DOHH2 (cell line): Measurements from ENCODE around the gene SRGAP1.

Source experiments
- H3F3A ChIP-seq: fragments of 200-600 bp; sonication (generic), shearing (Covaris generic); 2 replicates; pipeline ENCODE4 v1.6.0; 2016; ENCODE audit warnings: antibody characterized with exemption, mild to moderate bottlenecking; ENCODE audit not compliant: control insufficient read depth, insufficient read depth
- H3K27ac ChIP-seq: fragments of 200-600 bp; sonication (generic); 2 replicates; pipeline ENCODE4 v1.5.1; 2014; ENCODE audit warnings: low read depth, mild to moderate bottlenecking, low read length, moderate library complexity
- H3K27me3 ChIP-seq: fragments of 200-600 bp; sonication (generic); 2 replicates; pipeline ENCODE4 v1.6.1; 2014; ENCODE audit warnings: mild to moderate bottlenecking, low read length, mixed read lengths; ENCODE audit not compliant: control insufficient read depth
- H3K36me3 ChIP-seq: fragments of 200-600 bp; sonication (generic); 2 replicates; pipeline ENCODE4 v1.6.1; 2014; ENCODE audit warnings: mild to moderate bottlenecking, low read length, moderate library complexity, mixed read lengths; ENCODE audit not compliant: control insufficient read depth
- H3K4me1 ChIP-seq: fragments of 200-600 bp; sonication (generic); 2 replicates; pipeline ENCODE4 v1.6.1; 2014; ENCODE audit warnings: mild to moderate bottlenecking, low read length, mixed read lengths; ENCODE audit not compliant: control insufficient read depth
- H3K4me2 ChIP-seq: fragments of 200-600 bp; sonication (generic); 2 replicates; pipeline ENCODE4 v1.6.0; 2014; ENCODE audit warnings: mild to moderate bottlenecking, low read length, moderate library complexity
- H3K4me3 ChIP-seq: fragments of 200-600 bp; sonication (generic); 2 replicates; pipeline ENCODE4 v1.5.1; 2014; ENCODE audit warnings: mild to moderate bottlenecking, low read length, mixed read lengths
- H3K79me2 ChIP-seq: fragments of 200-600 bp; sonication (generic); 2 replicates; pipeline ENCODE4 v1.6.1; 2014; ENCODE audit warnings: mild to moderate bottlenecking, low read length, mixed read lengths; ENCODE audit not compliant: control insufficient read depth
- H3K9me2 ChIP-seq: fragments of 200-600 bp; sonication (generic); replicated peaks from 2 replicates; pipeline ENCODE4 v1.6.1; 2014; ENCODE audit warnings: mild to moderate bottlenecking, low read length, mixed read lengths; ENCODE audit not compliant: control insufficient read depth
- H3K9me3 ChIP-seq: fragments of 200-600 bp; sonication (generic); 2 replicates; pipeline ENCODE4 v1.6.1; 2014; ENCODE audit warnings: antibody characterized with exemption, low read length, mixed read lengths; ENCODE audit not compliant: control insufficient read depth, insufficient read depth
- H4K20me1 ChIP-seq: fragments of 200-600 bp; sonication (generic); 2 replicates; pipeline ENCODE4 v1.6.0; 2014; ENCODE audit warnings: low read depth, mild to moderate bottlenecking, antibody characterized with exemption, low read length, moderate library complexity; ENCODE audit not compliant: control insufficient read depth, insufficient read depth
- EZH2phosphoT487 ChIP-seq: fragments of 200-600 bp; sonication (generic); IDR thresholded peaks from 2 replicates; pipeline ENCODE4 v1.6.1; 2017; ENCODE audit warnings: borderline replicate concordance, mild to moderate bottlenecking, antibody characterized with exemption, low read length, moderate library complexity, mixed read lengths
- TF ChIP-seq, protein P1 (sequence below): fragments of 200-600 bp; sonication (generic); IDR thresholded peaks from one replicate; pipeline ENCODE4 v1.5.1; 2014; ENCODE audit warnings: antibody characterized with exemption, mild to moderate bottlenecking, low read depth, low read length; ENCODE audit not compliant: poor library complexity, severe bottlenecking

SRGAP1 gene

DNA sequence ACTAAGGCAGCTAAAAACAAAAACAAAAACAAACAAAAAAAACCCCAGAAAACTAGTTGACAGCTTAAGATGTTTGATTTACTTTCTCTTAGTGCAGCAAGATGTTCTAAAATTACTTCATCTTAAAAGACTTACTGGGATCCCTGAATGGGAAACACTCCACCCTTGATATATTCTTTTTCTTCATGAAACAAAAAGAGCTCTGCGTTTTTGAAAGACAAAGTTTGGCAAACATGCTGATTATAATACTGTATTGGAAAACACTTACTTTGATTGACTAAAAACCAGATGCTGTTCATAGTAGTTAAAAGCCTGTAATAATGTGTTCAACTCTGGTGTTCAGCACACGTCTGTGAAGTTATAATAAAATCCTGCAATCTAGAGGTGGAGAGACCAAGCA lies 136.8 kb downstream of the SRGAP1 start:
- no peak for TF ChIP-seq EZH2phosphoT487
- Histone ChIP-seq H3F3A (no peaks in the 10 kb centered on the region), H4K20me1 (no peaks in the 10 kb centered on the region), H3K79me2 (no peaks in the 10 kb centered on the region), H3K27ac (no peak overlapping the region), H3K4me3 (no peak overlapping the region), H3K4me2 (no peak overlapping the region), H3K9me2 (no peaks in the 10 kb centered on the region), H3K36me3 (no peaks in the 10 kb centered on the region), H3K4me1 (no peaks in the 10 kb centered on the region), H3K27me3 (no peaks in the 10 kb centered on the region; the same call in 1 of the 2 replicates), H3K9me3 (no peaks in the 10 kb centered on the region)

DNA sequence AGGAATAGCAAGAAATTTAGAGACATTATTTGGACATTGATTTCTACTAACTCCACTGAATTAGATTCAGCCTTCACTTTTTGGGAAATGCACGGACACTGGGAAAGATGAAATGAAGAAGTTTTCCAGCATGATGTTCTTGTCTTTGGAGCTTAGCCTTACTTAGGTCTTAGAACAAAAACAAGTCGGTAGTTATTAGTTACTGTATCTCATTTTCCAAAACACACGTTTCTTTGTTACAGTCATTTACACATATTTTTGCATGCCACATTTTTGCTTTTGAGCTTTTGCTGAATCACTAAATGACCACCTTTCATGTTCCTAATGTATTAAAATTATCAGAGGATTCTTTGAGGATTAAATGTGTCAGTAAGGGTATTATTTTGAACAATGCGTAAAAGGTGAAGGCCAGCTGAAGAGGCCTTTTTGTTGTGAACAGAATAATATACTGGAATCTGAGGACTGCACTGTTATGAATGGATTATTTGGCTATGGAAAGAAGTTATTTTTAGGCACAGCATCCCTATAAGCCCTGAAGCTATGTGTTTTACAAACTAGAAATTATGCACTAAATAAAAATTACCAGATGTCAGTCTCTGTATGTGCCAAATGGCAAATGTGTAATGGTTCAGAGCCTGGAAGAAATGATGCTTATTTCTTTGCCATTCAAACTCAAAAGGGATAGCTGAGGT lies 138.2 kb downstream of the SRGAP1 start:
- TF ChIP-seq EZH2phosphoT487 = no peak
- TF ChIP-seq, protein P1, sequence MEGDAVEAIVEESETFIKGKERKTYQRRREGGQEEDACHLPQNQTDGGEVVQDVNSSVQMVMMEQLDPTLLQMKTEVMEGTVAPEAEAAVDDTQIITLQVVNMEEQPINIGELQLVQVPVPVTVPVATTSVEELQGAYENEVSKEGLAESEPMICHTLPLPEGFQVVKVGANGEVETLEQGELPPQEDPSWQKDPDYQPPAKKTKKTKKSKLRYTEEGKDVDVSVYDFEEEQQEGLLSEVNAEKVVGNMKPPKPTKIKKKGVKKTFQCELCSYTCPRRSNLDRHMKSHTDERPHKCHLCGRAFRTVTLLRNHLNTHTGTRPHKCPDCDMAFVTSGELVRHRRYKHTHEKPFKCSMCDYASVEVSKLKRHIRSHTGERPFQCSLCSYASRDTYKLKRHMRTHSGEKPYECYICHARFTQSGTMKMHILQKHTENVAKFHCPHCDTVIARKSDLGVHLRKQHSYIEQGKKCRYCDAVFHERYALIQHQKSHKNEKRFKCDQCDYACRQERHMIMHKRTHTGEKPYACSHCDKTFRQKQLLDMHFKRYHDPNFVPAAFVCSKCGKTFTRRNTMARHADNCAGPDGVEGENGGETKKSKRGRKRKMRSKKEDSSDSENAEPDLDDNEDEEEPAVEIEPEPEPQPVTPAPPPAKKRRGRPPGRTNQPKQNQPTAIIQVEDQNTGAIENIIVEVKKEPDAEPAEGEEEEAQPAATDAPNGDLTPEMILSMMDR = no peak
- H3K4me3 ChIP-seq = no peak overlapping the region
- no peak overlapping the region for H3K27ac ChIP-seq
- H3K36me3 ChIP-seq = no peaks in the 10 kb centered on the region
- H3K4me2 ChIP-seq = no peak overlapping the region
- H3F3A ChIP-seq = no peaks in the 10 kb centered on the region
- H4K20me1 ChIP-seq = no peaks in the 10 kb centered on the region
- no peaks in the 10 kb centered on the region for H3K79me2 ChIP-seq
- no peaks in the 10 kb centered on the region for H3K27me3 ChIP-seq
- H3K9me3 ChIP-seq = no peaks in the 10 kb centered on the region
- no peaks in the 10 kb centered on the region for H3K9me2 ChIP-seq
- no peaks in the 10 kb centered on the region for H3K4me1 ChIP-seq

DNA sequence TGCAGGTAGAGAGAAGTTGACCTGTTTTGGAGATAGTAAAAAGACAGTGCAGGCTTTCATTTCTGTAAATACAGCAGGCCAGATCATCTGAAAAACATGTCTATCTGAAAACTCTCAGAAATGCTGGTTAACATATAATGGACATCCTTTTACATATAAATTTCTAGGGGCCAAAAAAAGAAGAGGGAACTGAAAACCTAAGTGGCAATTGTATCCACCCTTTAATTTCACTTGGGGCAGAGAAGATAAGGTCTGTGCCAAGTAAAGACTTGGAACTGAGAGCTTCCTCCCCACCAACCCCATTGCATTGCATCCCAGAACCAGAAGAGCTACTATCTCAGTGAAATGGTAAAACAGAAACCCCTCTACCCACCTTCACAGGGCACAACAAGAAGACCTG lies 141.0 kb downstream of the SRGAP1 start:
- Histone ChIP-seq H3K36me3 (no peaks in the 10 kb centered on the region), H3K79me2 (no peaks in the 10 kb centered on the region), H3K27ac (no peak overlapping the region), H3K9me3 (no peaks in the 10 kb centered on the region), H3F3A (no peaks in the 10 kb centered on the region), H3K4me3 (no peak overlapping the region), H3K27me3 (no peaks in the 10 kb centered on the region), H3K4me1 (no peaks in the 10 kb centered on the region), H4K20me1 (no peaks in the 10 kb centered on the region), H3K9me2 (no peaks in the 10 kb centered on the region), H3K4me2 (no peak overlapping the region)
- TF ChIP-seq, protein P1 = no peak
- no peak for TF ChIP-seq EZH2phosphoT487

DNA sequence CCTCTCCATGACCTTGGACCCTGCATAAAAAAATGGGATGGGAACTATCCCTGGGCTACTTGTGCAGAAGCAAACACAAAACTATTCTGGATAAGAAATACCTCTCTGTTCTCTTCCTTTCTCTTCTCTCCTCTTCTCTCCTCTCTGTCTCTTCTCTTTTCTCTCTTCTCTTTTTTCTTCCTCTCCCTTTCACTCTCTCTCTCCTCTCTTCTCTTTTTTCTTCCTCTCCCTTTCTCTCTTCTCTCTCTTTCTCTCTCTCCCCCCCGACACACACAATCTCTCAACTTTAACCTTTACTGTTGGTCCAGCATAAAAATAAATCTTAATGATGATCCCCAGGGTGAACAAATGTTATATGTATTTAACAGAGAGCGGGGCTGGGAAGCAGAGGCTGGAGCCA lies 141.4 kb downstream of the SRGAP1 start:
- no peak overlapping the region for H3K27ac ChIP-seq
- H3K4me2 ChIP-seq = no peak overlapping the region
- no peaks in the 10 kb centered on the region for H3K79me2 ChIP-seq

More for the DNA sequence above, 141.4 kb downstream of the SRGAP1 start:
- H3K9me3 ChIP-seq = no peaks in the 10 kb centered on the region
- TF ChIP-seq, protein P1 = no peak
- TF ChIP-seq EZH2phosphoT487 = no peak
- no peaks in the 10 kb centered on the region for H3K36me3 ChIP-seq
- no peaks in the 10 kb centered on the region for H4K20me1 ChIP-seq
- H3K27me3 ChIP-seq = no peaks in the 10 kb centered on the region
- H3K4me1 ChIP-seq = no peaks in the 10 kb centered on the region
- no peaks in the 10 kb centered on the region for H3F3A ChIP-seq
- no peak overlapping the region for H3K4me3 ChIP-seq
- H3K9me2 ChIP-seq = no peaks in the 10 kb centered on the region
